Calu3 (cell line): ENCODE results near the gene PSMD1. TPM values are rescaled to one million over a fixed set of nuclear protein-coding genes. Genes with fewer than 3 reads are reported as not detected.

Source experiments
- BruUV-seq: library from RNA; stranded (reverse); fragments of 400-500 nt; replicated peaks from 2 replicates; lab custom pipeline; 2021; lab: Mats Ljungman, UMichigan
- CTCF ChIA-PET: fragments of 300-600 bp; sonication (Branson Sonifier 250); formaldehyde crosslinking; loops from one replicate; lab custom pipeline; 2022; ENCODE audit warnings: antibody characterized with exemption; lab: Charles Lee
- DNase-seq: peaks from one replicate; pipeline ENCODE4 v3.0.0; 2022
- H3K27ac Mint-ChIP-seq: one replicate; pipeline ENCODE4 v1.8.0; 2022; ENCODE audit warnings: mixed read lengths; ENCODE audit not compliant: unreplicated experiment
- H3K27me3 Mint-ChIP-seq: one replicate; pipeline ENCODE4 v1.8.0; 2022; ENCODE audit warnings: mixed read lengths; ENCODE audit not compliant: unreplicated experiment
- H3K36me3 Mint-ChIP-seq: one replicate; pipeline ENCODE4 v1.8.0; 2022; ENCODE audit warnings: mild to moderate bottlenecking, moderate library complexity, mixed read lengths; ENCODE audit not compliant: insufficient read depth, unreplicated experiment
- H3K4me1 Mint-ChIP-seq: one replicate; pipeline ENCODE4 v1.8.0; 2022; ENCODE audit warnings: mild to moderate bottlenecking, low read depth, mixed read lengths; ENCODE audit not compliant: unreplicated experiment
- H3K4me3 Mint-ChIP-seq: one replicate; pipeline ENCODE4 v1.8.0; 2022; ENCODE audit warnings: mild to moderate bottlenecking, low read depth, moderate library complexity, mixed read lengths; ENCODE audit not compliant: unreplicated experiment
- H3K9me3 Mint-ChIP-seq: one replicate; pipeline ENCODE4 v1.8.0; 2022; ENCODE audit warnings: low read depth, mixed read lengths; ENCODE audit not compliant: unreplicated experiment
- CTCF ChIP-seq: fragments of 200-600 bp; IDR thresholded peaks from one replicate; pipeline ENCODE4 v1.8.0; 2022; ENCODE audit warnings: antibody characterized with exemption; ENCODE audit not compliant: unreplicated experiment
- intact Hi-C: fragments of 100-400 bp; cut with micrococcal nuclease; formaldehyde crosslinking; loops from one replicate; pipeline ENCODE4 v1.10.0; 2022; ENCODE audit not compliant: unreplicated experiment
- total RNA-seq: library from RNA; stranded (reverse); gene quantifications from 2 replicates; pipeline ENCODE4 v1.2.3, GENCODE V29; 2022

The PSMD1 gene
- total RNA-seq, 1 experiment from 2014 or later: 135 TPM

DNA sequence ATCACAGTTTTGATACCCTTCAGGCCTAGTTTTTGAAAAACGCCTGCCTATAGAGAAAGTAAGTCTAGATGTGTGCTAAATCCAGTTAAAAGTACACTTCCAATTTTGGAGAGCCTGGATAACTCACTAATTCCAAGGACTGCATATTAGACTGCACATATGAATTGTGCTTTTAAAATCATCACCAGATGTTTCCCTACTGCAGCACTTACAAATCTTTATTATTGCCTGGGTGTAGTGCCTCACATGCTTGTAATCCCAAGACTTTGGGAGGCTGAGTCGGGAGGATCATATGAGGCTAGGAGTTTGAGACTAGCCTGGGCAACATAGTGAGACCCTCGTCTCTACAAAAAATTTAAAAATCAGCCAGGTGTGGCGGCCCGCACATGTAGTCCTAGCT lies 104.0 kb downstream of the PSMD1 start:
- peaks cover 26% of the 10 kb centered on the region for H3K4me1 Mint-ChIP-seq
- no peaks in the 10 kb centered on the region for H3K9me3 Mint-ChIP-seq
- no TSS peak for BruUV-seq
- no peak overlapping the region for H3K4me3 Mint-ChIP-seq
- H3K36me3 Mint-ChIP-seq: peaks cover 35% of the 10 kb centered on the region
- intact Hi-C loops: no loop called here
- no peak for TF ChIP-seq CTCF
- H3K27ac Mint-ChIP-seq: no peak overlapping the region
- no peaks in the 10 kb centered on the region for H3K27me3 Mint-ChIP-seq
- CTCF ChIA-PET: no interaction called here
- no peak for DNase-seq

- DNase-seq: no peak
- peak overlapping the region; percentile 43 for H3K4me3 Mint-ChIP-seq
- intact Hi-C loops: no loop called here
- H3K36me3 Mint-ChIP-seq: peaks cover 42% of the 10 kb centered on the region
- H3K27me3 Mint-ChIP-seq: no peaks in the 10 kb centered on the region
- H3K27ac Mint-ChIP-seq: peak overlapping the region; percentile 93
- TF ChIP-seq CTCF: no peak
- H3K9me3 Mint-ChIP-seq: no peaks in the 10 kb centered on the region
- peaks cover 26% of the 10 kb centered on the region for H3K4me1 Mint-ChIP-seq
- no TSS peak for BruUV-seq
- CTCF ChIA-PET: no interaction called here
Observed at GRCh38 chr2:231161252-231161839, 104.7 kb downstream of the PSMD1 start.

- Mint-ChIP-seq H3K36me3 (peaks cover 47% of the 10 kb centered on the region), H3K9me3 (no peaks in the 10 kb centered on the region), H3K4me3 (peak overlapping the region; percentile 43), H3K27ac (peak overlapping the region; percentile 93), H3K4me1 (peaks cover 26% of the 10 kb centered on the region), H3K27me3 (no peaks in the 10 kb centered on the region)
- CTCF ChIA-PET: interaction anchor here (0.7 kb wide), 1 partner anchor 14 kb away, joined by 3 read pairs; no protein-coding TSS in a partner anchor
- intact Hi-C loops: no loop called here
- no TSS peak for BruUV-seq
- TF ChIP-seq CTCF: no peak
- no peak for DNase-seq
Observed at GRCh38 chr2:231161877-231162329, 105.2 kb downstream of the PSMD1 start.

DNA sequence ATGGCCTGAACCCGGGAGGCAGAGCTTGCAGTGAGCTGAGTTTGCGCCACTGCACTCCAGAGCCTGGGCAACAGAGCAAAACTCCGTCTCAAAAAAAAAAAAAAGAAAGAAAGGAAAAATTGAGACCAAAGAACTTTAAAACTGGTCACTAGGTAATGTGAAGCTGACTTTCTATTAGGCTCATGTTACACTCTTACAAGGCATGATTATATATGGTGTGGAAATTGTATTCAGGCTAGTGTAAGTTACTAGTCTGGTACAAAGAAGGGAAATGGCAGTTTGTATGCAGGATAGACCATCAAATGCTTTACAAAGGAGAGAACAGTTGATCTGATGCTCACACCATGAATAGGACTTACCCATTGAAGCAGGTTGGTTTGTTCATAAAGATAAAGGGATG lies 106.3 kb downstream of the PSMD1 start:
- no TSS peak for BruUV-seq
- Mint-ChIP-seq H3K27me3 (no peaks in the 10 kb centered on the region), H3K27ac (no peak overlapping the region), H3K9me3 (no peaks in the 10 kb centered on the region), H3K36me3 (peaks cover 47% of the 10 kb centered on the region), H3K4me3 (no peak overlapping the region), H3K4me1 (peaks cover 26% of the 10 kb centered on the region)
- TF ChIP-seq CTCF: no peak
- intact Hi-C loops: no loop called here
- CTCF ChIA-PET: interaction anchor here (0.7 kb wide), 1 partner anchor 179 kb away, joined by 6 read pairs; no protein-coding TSS in a partner anchor
- no peak for DNase-seq
